NCI-H1048 (cell line): Measurements from ENCODE around the gene REV3L.
"Not testable (repeated sequence)": the region's sequence is repeated elsewhere in the genome, so short reads cannot be mapped to it uniquely, and the experiment has no call there.

ENCODE experiments used
- DNase-seq: peaks from one replicate; lab custom pipeline; 2025; lab: John Stamatoyannopoulos, UW

Gene REV3L

DNA sequence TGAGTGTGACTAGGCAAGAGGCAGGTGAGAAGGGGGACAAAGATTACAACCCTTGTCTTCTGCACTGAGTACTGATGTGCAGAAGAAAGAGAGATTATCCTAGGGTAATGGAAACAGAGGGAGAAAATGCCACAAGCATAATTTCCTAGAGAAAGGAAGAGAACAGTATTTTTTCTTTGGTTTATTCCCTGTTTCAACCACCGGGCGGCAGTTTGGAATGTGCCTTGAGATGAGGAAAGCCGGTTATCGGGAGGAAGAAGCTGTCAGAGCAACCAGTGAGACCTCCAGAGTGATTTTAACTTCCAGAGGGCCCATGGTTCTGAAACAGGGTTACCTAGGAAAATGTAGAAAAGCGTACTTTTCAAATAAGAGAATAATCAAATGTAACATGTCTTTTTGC, 121.4 kb downstream of the REV3L start:
- peak; percentile 9 for DNase-seq

DNA sequence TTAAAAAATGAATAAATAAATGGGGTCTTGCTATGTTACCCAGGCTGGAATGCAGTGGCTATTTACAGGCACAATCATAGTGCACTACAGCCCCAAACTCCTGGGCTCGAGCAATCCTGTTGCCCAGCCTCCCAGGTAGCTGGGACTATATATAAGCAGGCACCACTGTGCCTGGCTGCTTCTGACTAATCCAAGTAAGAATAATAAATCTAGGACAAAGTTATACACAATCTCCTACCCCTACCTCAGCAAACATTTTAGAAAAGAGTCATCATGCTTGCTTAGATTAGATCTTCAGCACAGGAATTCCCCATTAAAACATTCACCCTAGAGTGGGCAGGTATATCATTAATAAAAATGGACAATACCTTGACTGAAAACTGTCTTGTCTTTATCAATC, 124.6 kb downstream of the REV3L start:
- no peak for DNase-seq

DNA sequence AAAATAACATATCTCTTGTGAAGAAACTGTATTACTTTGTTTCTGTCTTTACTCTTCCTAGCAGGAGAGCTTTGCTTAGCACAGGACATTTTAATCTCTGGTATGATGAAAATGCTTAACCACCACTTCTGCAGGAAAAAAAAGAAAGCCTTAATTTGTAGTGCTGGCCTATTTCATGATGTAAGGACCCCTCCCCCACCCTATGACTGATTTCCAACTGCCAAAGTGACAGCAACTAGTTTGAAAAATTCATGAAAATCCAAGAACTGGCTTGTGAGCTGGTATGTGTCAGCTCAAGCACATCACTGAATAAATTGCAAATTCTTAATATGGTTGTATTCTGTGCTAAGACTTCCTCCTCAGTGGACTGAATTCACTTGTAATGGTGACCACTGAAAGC, 125.3 kb downstream of the REV3L start:
- DNase-seq: no peak

DNA sequence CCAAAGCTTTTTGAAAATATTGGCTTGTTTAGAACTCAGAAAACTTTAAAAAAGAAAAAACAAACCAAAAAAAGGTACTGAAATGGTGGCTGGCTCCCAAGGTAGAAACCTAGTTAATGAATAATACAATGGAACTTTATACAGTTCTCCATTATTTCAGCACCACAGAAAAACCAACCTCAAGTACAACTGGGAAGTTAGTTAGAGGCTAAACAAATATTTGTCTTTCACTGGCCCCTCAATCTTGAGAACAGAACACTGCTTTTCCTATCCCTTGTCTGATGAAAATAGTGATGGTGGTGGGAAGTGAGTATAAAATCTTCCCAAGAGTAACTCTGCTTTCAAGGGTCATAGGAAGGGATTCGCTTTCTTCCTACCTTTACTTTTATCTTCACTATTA, 126.5 kb downstream of the REV3L start:
- no peak for DNase-seq

DNA sequence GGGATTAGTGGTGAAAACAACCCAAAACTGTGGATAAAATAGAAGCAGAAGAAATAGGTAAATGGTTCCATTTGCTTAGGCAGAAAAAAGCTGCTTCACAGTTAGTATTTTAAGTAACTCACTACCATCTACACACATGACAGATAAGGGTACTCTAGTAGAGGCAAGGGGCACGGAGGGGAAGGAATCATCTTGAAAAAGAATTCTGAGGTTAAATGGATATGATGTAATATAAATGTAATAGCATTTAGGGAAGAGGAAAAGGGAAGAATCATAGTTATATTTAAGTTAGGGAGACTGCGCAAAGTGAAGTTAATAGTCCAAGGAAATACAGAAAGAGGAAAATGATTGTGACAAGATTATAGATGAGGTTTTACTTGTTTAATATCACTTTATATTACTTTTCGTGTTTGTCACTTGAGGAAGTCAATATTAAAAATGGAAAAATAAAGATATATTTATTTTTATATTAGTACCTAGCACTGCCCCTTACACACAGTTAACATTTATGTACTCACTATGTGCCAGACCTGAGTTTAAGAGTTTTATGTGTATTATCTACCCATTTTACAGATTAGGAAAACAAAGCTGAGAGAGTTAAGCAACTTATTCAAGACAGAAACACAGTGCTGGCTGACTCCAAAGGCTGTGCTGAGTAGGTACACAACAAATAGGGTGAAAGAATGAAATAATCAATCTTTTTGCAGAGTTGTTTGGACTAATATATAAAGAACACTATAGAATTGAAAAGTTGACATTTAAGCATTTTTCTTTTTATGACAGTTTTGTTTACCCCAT, 128.1 kb downstream of the REV3L start:
- DNase-seq: no peak

DNA sequence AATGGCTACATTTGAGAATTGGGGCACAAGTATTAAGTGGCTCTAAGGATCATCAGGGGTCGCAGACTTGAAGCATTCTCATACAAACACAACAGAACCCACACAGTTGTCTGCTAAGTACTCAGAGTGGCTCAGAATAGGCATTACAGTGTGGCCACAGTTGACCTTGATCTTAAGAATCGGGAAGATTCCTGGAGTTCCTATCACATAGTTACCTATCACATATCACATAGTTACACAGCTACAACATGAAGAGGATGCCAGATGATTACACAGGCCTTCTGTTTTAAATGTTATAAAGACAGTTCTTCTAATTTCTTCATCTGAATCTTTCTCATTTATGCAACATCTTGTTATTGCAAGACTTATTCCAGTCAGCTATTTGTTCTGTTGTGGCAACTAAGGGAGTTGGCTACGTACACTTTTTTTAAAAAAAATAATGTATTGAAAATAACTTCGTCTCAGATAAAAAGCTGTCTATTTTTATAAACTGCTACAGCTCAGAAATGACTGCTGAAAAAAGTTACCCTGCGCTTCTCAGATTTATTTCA, 129.0 kb downstream of the REV3L start:
- no peak for DNase-seq

DNA sequence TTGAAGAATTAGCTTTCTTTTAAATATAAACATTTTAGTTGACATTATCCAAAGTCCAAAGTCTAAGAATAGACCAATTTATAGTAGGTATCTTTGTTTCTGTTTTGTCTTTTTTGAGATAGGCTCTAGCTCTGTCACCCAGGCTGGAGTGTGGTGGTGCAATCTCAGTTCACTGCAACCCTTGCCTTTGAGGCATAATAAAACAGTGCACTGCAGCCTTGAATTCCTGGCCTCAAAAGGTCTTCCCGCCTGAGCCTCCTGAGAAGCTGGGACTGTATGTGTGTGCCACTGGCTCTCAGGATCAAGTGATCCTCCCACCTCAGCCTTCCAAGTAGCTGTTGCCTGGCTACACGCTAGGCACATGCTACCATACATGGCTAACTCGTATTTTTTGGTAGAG, 135.4 kb downstream of the REV3L start:
- DNase-seq: no peak

DNA sequence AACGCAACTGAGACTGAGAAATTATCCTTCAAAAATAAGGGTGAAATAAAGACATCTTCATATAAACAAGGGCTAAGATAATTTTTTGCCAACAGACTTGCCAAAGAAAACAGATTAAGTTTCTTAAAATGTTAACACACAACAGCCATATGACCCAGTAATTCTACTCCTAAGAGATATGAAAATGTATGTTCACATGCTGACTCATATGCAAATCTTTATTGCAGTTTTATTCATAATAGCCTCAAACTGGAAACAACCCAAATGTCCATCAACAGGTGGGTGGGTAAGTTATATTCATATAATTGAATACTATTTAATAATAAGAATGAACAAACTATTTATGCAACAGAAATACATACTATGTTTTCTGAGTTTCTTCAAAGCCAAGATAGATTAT, 140.1 kb downstream of the REV3L start:
- DNase-seq: peak; percentile 45

DNA sequence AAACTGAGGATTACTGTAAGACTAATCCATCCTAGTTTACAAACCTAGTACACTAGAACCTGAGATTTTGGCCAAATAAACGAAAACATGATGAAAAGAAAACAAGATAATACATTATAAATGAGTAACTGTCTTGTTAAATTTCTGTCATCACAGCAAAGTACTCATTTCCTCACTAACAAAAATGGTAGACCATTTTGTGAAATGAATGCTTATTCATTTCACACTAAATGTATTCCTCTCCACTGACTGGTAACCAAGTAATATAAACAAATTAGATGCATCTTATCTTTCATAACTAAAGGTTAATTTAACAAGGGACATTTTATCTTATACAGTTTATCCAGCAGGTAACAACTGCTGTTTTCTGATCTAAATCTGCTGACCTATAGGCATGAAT, 143.7 kb downstream of the REV3L start:
- no peak for DNase-seq

DNA sequence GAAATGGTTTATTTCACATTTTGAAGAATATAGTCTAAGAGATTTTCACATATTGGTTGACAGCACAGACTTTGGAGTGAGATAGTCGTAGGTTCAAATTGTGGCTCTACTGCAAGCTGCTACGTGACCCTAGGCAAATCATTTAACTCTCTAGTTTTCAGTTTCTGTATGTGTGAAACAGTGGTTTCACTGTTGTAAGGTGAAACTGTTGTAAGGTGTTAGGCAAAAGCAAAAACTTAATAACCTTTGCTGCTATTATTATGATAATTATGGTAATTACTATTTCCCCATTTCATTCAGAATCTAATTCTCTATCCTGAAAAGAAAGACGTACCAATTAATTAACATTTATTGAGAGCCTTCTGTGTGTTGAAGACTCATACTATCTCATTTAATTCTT, 144.2 kb downstream of the REV3L start:
- no peak for DNase-seq

DNA sequence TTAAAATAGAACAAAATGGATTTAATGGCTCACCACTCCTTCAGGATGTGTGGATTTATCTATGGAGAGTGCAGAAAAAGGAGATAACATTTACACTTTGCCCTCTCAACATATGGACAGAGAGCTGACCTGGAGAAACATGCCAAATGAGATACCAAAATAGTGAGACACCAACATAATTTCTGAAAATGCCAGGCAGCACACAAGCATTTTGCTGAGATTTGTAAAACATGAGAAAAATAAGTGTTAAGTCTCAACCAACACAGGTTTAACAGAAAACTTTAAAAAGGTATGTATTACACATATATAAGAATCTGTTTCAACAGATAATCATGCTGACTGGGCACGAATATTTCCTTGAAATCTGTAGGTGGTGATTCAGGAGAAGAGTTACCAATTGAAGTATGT, 145.2 kb downstream of the REV3L start:
- no peak for DNase-seq

DNA sequence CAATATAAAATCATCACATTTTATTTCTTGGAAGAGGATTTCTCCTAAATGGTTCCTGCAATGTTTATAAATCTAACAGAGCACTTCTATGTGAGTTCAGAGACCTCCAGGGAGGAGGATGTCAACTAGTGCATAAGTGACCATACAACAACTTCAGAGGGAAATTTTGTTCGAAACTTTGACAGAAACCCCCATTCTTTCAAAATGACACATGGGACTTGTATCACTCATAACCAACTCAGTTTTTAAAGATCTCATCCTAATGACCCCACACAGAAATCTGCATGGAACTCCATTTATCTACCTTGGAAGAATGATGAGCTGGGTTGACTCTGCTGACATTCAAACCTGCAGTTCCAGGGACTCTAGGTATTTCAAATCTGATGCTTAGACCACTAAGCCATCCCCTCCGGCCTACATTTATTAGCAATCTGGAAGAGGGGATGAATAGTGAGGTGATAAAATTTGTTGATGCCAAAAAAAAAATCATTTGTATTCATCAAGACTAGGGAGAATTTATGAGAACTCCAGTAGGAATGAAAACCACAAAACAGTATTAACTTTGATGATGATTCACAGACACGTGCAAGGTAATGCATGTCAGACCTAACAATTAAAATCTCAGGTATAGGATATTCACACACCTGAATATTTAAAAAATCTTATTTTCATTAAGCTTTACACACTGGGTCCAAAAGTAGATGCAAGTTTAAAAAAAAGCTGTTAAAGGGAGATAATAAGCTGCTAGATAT, 153.0 kb downstream of the REV3L start:
- DNase-seq: no peak

DNA sequence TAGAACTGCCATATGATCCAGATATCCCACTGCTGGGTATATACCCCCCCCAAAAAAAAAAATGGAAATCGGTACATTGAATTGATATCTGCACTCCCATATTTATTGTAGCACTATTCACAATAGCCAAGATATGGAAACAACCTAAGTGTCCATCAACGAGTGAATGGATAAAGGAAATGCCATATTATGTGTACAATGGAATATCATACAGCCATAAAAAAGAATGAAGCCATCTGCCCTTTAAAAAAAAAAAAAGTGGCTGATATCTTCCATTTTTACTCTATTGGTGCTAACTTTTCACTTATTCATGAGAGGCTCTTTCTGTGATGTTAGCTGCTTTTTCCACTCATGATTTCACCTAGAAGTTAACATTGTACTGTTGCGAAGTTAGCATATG, 156.5 kb downstream of the REV3L start:
- DNase-seq: no peak

DNA sequence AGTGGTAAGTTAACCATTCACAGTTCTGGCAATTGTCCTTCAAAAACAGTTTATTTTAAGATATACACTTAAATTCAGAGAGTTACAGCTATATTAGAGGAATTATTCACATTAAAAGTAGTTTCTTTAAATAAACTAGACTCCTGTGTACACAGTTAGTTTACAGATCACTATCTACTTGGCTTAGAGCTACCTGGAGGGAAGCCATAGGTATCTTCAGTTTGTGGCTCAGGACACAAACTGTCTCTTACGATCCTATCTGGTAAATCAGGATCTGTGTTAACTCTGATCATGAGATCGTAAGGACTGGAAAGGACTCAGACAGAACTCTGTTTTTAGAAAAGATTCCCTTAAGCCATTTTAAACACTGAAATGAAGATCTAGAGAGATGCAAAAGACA, 160.9 kb downstream of the REV3L start:
- DNase-seq: no peak

DNA sequence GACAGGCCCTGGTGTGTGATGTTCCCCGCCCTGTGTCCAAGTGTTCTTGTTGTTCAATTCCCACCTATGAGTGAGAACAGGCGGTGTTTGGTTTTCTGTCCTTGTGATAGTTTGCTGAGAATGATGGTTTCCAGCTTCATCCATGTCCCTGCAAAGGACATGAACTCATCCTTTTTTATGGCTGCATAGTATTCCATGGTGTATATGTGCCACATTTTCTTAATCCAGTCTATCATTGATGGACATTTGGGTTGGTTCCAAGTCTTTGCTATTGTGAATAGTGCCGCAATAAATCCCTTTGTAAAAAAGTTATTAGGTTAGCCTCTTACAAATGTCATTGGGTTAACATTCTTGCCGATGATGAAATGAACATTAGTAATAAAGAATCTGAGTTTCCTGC, 175.1 kb downstream of the REV3L start:
- DNase-seq: not testable (repeated sequence)

DNA sequence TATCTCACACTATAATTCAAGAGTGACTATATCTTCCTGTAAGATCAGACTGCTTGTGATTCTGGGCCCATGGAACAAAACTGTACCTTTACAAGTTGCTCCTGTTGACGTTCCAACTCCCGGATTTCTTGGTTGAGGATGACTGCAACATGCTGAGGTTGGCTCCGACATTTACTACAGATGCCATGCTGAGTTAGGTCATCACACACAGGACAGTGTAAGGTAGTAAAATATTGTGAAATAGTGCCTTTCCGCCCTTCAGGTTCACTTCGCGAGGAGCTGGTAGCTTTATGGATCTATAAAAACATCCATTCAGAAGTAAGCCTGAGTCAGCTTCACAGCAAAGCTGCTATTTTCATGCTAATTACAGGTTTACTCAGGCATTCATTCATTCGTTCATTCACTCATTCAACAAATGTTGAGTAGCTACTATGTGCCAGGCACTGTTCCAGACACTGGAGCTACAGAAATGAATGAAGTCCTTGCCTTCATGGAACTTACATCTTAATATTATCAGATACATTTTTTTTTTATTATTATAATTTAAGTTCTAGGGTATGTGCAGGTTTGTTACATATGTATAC, 175.7 kb downstream of the REV3L start:
- DNase-seq: no peak

DNA sequence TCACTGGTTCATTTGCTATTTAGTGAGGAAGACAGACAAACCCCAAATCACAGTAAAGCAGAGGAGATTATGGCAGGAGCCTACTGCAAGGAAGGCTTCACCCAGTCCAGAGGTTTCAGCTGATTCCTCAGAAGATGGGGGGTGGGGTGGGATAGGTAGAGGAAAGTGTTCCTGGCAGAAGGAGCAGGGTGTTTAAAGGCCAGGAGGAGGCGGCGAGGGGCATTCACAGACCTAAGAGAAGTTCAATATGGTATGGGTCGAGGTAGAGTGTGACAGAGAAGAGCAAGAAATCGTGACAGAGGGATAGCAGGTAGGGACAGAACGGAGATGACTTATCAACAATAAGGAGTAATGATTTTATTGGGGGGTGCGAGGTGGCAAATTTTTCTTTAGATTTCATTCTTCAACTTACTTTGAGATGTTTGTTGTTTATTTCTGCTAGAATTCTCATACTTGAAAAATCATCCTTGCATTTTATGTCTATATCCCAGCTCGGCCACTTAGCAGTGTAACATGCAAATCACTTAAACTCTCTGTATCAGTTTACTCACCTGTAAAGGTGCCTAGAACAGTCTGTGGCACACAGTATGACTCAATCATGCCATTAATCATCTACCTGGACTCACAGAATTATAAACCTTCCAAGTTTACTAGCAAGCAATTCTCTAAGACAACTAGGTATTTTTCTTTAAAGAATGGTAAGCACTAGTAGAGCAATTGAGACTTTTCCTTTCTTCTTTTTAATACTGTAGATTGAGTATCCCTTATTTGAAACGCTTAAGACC, 176.7 kb downstream of the REV3L start:
- no peak for DNase-seq

DNA sequence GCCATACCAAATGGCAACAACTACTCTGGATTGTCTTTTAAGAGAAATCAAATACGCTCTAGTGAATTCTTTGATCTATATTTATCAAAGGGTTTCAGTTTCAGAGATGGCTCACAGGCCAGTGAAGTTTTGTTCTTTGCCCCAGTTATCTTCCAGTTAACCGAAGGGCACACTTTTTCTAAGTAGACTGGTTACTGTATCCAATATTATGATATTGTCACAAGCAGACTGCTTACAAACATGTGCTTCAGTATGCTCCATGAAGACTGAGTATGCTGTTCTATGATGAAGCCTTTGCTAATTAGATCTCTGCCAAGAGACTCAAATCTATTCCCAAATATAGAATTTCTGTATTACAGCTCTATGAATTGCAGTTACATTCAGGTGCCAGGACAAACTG, 181.1 kb downstream of the REV3L start:
- no peak for DNase-seq

DNA sequence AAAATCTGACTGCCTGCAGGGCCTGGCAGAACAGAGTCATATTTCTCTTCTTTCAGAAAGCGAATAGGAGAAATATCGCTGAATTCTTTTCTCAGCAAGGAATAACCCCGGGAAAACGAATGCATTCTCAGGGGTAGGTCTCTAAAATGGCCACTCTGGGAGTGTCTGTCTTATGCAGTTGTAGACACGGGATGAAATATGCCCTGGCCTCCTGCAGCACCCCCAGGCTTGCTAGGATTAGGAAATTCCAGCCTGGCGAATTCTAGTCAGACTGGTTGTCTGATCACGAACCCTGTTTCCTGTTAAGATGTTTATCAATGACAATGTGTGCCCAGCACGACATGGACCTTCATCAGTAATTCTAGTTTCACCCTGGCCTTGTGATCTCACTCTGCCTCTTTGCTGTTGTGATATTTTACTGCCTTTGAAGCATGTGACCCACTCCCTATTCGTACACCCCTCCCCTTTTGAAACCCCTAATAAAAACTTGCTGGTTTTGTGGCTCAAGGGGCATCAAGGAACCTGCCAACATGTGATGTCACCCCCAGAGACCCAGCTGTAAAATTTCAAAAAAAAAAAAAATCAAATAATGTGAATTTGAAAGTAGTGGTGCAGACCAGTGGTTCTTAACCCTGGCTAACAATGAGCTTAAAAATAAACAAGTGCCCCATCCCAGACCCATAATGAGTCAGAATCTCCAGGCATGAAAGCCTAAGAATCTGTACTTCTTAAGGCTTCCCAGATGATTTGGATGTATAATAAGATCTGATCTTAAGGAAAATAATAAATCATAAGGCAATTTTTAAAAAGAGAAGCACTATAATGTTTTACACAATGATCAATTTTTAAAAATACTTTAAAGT, 181.8 kb downstream of the REV3L start:
- not testable (repeated sequence) for DNase-seq

DNA sequence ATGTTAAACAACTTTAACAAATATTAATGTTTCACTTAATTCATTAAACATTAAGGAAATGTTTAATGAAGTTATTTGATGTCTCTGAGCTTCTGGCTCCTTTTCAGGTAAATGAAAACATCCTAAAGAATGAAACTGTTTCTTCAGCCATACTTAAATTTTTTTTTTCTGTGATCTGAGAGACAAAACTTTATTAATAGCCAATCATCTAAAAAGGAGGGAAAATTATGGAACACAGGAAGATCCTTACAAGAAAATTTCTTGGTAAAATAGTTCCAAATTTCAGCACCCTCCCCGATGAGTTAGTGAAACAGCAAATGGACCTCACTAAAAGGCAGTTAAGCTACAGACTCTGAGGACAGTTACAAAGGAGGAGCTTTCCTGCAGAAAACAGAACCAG, 185.2 kb downstream of the REV3L start:
- no peak for DNase-seq

DNA sequence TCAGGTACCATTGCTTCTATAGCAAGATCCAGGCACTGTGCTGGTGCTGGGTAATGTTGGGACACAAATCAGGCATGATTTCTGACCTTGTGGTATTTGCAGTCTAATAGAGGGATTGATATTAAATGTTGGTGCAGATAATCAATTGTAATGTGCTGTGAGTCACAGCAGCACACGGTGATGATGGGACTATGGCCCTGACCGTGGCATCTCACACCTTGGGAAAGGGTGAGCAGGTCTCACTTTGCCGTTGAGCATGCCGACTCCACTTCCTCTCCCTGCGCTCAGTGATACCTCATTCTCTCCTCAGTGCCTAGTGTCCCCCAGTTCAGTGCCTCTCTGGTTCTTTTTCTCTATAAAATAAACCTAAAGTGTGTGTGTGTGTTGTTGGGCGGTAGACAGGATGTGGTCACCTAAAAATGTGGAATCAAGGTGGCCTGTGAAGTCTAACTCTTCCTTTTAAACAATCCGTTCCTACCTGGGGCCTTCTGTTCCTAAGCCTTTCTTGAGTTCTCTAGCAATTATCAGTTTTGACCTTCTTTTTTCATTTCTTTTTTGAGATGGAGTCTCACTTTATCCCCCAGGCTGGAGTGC, 188.5 kb downstream of the REV3L start:
- DNase-seq: no peak
